Nephron (organoid): ENCODE measurements around the gene SEMA4F.

Source experiments
- H3K27ac Mint-ChIP-seq, 3 experiments: 2 replicates each; pipeline ENCODE4 v1.8.0; 2020; ENCODE audit warnings: mixed read lengths in 3 of 3, mild to moderate bottlenecking in 2 of 3, moderate library complexity in 1 of 3
- H3K27me3 Mint-ChIP-seq: 2 replicates; pipeline ENCODE4 v1.8.0; 2021; ENCODE audit warnings: low read depth, mild to moderate bottlenecking, moderate library complexity, mixed read lengths
- H3K36me3 Mint-ChIP-seq: 2 replicates; pipeline ENCODE4 v1.8.0; 2020; ENCODE audit warnings: low read depth, mixed read lengths
- H3K4me1 Mint-ChIP-seq: 2 replicates; pipeline ENCODE4 v1.8.0; 2020; ENCODE audit warnings: mixed read lengths
- H3K4me3 Mint-ChIP-seq, 3 experiments: 2 replicates each; pipeline ENCODE4 v1.8.0; 2020; ENCODE audit warnings: mild to moderate bottlenecking in 3 of 3, mixed read lengths in 3 of 3, moderate library complexity in 2 of 3
- H3K9me3 Mint-ChIP-seq: 2 replicates; pipeline ENCODE4 v1.8.0; 2020; ENCODE audit warnings: mixed read lengths
- TF ChIP-seq, protein P1 (sequence below), 3 experiments: fragments of 200-600 bp; sonication (generic); IDR thresholded peaks; one replicate each; pipeline ENCODE4 v1.5.0; 2021; ENCODE audit warnings: antibody characterized with exemption in 3 of 3; ENCODE audit not compliant: unreplicated experiment in 3 of 3

Gene SEMA4F

DNA sequence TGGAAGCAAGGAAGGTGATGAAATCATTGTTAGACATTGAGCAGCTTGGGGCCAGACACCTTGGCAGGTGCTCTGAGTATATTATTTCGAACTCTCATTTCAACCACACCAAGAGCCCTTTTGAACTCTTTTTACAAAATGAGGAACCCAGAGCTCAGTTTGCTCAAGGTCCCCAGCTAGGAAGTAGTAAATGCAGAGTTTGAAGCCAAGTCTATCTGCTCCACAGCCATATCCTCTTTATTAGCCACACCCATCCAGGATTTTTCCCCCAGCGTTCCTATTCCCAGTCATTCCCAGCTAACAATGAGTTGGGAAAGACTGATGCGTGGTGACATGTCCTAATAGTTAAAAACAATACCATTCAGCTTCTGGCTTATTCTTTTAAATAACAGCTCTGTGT, 40.2 kb downstream of the SEMA4F start:
- Mint-ChIP-seq H3K9me3 (no peaks in the 10 kb centered on the region), H3K4me1 (no peaks in the 10 kb centered on the region), H3K27ac (no peak overlapping the region), H3K27me3 (peaks cover 11% of the 10 kb centered on the region), H3K4me3 (no peak overlapping the region), H3K36me3 (no peaks in the 10 kb centered on the region)
- TF ChIP-seq, protein P1, sequence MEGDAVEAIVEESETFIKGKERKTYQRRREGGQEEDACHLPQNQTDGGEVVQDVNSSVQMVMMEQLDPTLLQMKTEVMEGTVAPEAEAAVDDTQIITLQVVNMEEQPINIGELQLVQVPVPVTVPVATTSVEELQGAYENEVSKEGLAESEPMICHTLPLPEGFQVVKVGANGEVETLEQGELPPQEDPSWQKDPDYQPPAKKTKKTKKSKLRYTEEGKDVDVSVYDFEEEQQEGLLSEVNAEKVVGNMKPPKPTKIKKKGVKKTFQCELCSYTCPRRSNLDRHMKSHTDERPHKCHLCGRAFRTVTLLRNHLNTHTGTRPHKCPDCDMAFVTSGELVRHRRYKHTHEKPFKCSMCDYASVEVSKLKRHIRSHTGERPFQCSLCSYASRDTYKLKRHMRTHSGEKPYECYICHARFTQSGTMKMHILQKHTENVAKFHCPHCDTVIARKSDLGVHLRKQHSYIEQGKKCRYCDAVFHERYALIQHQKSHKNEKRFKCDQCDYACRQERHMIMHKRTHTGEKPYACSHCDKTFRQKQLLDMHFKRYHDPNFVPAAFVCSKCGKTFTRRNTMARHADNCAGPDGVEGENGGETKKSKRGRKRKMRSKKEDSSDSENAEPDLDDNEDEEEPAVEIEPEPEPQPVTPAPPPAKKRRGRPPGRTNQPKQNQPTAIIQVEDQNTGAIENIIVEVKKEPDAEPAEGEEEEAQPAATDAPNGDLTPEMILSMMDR (IDR thresholded peaks at IDR 0.05; ENCODE audit: unreplicated experiment in 3 of 3), result no peak

DNA sequence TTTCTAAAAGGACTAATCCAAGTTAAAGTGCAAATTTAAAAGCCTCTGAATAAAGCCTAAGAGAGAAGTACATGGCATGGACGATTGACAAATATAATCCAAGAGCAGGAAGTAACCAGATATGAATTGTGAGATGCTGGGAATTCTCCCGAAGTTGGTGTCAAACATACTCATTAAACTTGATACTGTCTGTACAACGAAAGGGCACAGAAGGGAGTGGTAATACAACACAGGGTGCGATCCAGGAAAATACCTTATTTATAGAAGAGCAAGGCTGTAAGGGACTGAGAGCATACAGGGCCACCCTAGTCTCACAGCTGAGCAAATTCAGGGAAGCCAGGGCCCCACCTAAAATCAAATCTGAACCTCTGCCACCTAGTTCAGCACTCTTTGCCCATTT, 41.6 kb downstream of the SEMA4F start:
- no peak overlapping the region for H3K4me3 Mint-ChIP-seq

DNA sequence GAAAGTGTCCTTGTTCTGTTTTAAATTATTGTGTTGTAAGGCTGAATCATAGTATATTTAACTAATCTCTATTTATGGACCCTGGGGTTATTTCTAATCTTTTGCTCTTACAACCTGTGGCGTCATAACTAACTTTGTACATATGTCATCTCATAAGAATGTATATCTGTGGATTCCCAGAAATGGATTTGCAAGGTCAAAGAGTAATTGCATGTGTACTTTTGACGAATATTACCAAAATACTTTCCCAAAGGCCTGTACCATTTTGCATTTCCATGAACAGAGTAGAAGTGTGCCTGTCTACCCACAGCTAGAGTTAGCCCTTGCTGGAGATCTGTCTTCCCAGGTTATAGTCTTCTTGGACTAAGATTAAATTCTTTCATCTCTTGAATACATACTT, 42.8 kb downstream of the SEMA4F start:
- no peaks in the 10 kb centered on the region for H3K9me3 Mint-ChIP-seq
- no peak overlapping the region for H3K4me3 Mint-ChIP-seq
- TF ChIP-seq, protein P1 (IDR thresholded peaks at IDR 0.05; ENCODE audit: unreplicated experiment in 3 of 3), result no peak
- no peaks in the 10 kb centered on the region for H3K4me1 Mint-ChIP-seq
- peaks cover 8% of the 10 kb centered on the region for H3K27me3 Mint-ChIP-seq
- no peaks in the 10 kb centered on the region for H3K36me3 Mint-ChIP-seq
- H3K27ac Mint-ChIP-seq, result no peak overlapping the region

More for the DNA sequence above, 41.6 kb downstream of the SEMA4F start:
- H3K36me3 Mint-ChIP-seq, result no peaks in the 10 kb centered on the region
- peaks cover 8% of the 10 kb centered on the region for H3K27me3 Mint-ChIP-seq
- TF ChIP-seq, protein P1 (IDR thresholded peaks at IDR 0.05; ENCODE audit: unreplicated experiment in 3 of 3), result no peak
- H3K27ac Mint-ChIP-seq, result no peak overlapping the region
- H3K4me1 Mint-ChIP-seq, result no peaks in the 10 kb centered on the region
- H3K9me3 Mint-ChIP-seq, result no peaks in the 10 kb centered on the region

DNA sequence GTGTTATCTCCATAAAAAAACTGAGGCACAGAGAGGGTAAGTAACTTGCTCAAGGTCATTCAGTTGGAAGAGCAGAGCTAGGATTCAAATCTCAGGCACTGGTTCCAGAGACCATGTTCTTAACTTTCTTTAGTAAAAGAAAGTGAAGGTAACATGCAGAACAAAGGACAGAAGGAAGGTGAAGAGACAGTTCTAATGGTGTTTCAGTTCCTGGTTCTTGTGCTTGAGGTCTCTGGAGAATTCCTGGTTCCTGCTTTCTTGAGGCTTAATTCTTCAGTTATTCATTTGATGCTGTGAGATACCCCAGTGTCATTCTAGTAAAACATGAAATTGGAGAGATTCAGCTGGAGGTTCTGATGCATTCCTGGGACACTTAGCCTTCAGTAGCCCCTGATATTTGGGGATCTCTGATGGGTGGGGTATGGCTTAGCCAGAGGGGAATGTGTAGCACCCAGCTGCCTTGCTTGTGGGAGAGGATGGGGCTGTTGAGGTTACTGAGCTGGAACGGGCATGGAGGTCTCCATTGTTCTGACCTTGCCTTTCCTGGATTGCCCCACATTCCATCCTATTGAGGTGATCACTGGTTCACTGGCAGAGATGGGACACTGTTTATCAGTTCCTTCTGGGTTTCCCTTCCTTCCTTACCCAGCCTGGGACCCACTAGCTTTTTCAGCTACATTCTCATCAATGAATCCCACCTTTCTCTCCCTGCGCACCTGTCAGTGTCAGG, 46.8 kb downstream of the SEMA4F start:
- peaks cover 5% of the 10 kb centered on the region for H3K27me3 Mint-ChIP-seq
- no peak overlapping the region for H3K4me3 Mint-ChIP-seq
- H3K27ac Mint-ChIP-seq, result no peak overlapping the region
- no peaks in the 10 kb centered on the region for H3K9me3 Mint-ChIP-seq
- no peaks in the 10 kb centered on the region for H3K36me3 Mint-ChIP-seq
- TF ChIP-seq, protein P1 (IDR thresholded peaks at IDR 0.05; ENCODE audit: unreplicated experiment in 3 of 3), result no peak
- H3K4me1 Mint-ChIP-seq, result no peaks in the 10 kb centered on the region

DNA sequence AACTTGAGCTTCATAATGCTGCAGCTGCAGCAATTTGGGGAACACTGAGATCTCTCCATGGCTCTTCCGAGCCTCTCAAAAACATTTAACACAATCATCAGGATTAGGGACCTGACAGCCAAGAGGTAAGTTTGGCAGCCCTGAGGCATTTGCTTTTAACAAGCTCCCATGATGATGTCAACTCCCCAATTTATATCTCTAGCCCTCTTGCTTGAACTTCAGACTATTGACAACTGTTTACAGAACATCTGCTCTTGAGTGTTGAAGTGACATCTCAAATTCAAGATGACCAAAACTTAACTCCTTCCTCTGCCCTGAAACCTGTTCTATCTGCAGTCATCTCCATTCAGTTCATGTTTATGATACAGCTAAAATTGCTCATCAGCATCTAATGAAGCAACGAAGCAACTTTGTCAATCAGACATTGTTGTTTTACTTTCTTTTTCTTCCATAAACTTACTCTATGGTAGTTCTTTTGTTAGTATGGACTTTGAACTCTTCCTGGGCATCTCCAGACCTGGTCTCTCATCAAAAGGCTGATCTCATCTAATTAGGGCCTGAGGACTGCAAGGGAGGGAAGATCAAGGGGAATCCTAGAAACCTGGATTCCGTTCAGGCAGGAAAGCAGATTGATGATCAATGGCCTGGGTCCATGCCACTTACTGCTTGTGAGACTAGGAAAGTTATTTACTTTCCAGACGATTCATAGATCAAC, 48.1 kb downstream of the SEMA4F start:
- H3K4me1 Mint-ChIP-seq, result no peaks in the 10 kb centered on the region
- peaks cover 5% of the 10 kb centered on the region for H3K27me3 Mint-ChIP-seq
- H3K4me3 Mint-ChIP-seq, result no peak overlapping the region
- H3K27ac Mint-ChIP-seq, result peak overlapping the region in 1 of 3 experiments; percentile 9
- H3K9me3 Mint-ChIP-seq, result no peaks in the 10 kb centered on the region
- TF ChIP-seq, protein P1 (IDR thresholded peaks at IDR 0.05; ENCODE audit: unreplicated experiment in 3 of 3), result no peak
- H3K36me3 Mint-ChIP-seq, result no peaks in the 10 kb centered on the region
